Kidney glomerular epithelial cell (primary cell): ENCODE data around the gene PCYT2.
A peak's percentile ranks its signal among the peaks of the same experiment; 100 is the strongest.

Source experiments
- DNase-seq: peaks from one replicate; lab custom pipeline; 2025; lab: John Stamatoyannopoulos, UW

Gene PCYT2

DNA sequence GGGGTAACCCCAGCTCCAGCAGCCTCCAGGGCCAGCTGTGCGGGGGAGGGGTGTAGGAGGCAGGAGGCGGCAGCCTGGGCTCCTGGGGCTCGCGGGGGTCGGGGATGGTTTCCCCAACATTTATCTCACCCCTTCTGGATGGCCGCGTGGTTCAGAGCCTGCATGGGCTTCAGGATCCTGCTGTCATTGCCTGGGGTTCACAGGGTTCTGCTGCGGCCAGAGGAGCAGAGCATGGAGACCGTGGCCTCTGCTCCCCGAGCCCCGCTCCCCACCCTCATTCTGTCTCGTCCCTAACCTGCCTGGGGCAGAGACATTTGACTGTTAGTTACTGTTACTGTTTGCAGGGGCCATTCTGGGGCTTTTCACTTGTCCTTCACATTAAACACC, 31.0 kb upstream of the PCYT2 start:
- no peak for DNase-seq

DNA sequence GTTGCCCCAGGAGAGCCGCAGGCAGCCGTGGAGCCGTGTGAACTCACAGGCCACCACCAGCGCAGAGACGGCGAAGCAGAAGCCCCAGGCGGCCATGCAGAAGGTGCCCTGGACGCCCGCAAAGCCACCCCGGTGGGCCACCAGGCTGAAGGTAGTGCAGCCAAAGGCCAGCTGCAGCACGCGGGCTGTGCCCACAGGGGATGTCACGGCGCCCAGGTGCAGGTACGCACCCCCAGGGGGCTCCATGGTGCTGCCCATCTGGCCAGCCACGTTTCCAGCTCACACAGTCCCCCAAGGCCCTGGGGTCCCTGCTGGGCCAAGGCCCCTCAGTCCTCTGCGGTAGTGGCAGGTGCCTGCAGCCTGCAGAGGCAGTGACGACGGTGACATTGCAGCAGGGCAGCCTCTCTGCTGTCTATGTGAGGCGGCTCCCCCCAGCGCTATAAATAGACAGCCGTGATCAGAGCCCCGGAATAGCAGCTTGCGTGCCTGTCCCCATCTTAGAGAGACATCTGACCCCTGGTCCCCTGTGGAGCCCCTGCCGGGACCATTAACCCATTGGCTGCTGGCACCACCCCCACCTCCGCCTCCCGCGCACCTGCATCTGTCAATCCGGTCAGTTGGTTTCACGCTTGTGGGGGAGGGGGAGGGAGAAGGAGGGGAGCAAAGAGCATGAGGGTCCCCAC, 30.4 kb upstream of the PCYT2 start:
- no peak for DNase-seq

DNA sequence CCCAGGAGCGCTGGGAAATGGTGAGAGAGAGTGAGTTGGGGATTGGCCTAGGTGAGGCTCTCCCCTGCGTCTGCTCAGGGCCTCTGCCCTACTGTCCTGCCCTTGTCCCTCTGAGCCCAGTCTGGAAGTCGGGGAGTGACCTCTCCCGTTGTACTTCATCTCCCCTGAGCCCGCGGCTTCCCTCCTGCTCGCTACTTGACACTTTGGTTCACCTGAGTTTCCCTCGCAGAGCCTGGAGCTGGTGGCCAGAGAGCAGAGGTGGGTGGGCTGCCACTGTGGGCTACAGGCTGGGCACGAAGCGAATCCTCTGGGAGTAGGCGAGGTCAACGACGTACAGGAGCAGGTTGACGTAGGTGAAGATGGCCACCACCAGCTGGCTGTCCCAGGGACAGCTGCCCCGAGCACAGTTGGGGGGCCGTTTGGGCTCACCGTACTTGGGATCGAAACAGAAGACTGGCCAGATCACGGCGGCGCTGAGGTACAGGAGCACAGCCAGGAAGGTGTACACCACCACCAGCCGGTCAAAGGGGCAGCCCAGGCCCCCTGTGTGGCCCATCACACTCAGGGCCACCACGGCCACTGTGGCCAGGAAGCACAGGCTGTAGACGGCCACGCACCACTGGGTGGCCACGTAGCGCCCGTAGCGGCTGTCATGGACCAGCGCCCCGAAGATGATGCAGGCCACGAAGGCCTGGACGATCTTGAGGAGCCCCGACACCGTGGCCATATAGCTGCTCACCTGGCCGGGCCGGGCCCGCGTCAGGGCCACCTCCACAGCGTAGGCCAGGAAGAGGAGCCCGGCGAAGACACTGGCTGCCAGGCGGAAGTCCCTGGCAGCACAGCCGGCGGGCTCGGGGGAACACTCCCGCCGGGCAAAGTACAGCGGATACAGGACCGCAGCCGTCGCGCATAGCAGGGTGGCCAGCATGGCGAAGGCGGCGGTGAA, 29.6 kb upstream of the PCYT2 start:
- no peak for DNase-seq

DNA sequence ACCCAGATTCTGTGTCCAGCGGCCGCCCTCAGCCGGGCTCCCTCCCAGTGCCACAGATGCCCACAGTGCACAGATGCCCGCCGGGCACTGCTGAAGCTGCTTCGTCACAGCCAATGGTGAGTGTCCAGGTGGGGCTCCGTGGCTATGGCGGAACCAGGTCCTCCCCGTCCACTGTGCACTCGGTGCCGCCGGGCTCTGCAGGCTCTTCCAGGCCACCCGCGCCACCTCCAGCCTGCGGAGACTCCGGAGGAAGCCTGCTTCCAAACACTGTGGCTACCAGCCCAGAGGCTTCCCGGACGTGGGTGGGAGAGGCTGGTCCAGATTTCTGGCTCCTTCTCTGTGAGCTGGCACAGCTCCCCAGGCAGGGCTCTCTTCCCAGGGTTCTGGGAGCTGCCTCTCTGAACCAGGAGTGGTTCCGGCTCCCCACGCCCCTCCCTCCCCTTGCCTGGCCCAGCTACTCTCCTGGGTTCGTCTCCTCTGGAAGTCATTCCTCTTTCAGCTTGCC, 28.7 kb upstream of the PCYT2 start:
- no peak for DNase-seq

DNA sequence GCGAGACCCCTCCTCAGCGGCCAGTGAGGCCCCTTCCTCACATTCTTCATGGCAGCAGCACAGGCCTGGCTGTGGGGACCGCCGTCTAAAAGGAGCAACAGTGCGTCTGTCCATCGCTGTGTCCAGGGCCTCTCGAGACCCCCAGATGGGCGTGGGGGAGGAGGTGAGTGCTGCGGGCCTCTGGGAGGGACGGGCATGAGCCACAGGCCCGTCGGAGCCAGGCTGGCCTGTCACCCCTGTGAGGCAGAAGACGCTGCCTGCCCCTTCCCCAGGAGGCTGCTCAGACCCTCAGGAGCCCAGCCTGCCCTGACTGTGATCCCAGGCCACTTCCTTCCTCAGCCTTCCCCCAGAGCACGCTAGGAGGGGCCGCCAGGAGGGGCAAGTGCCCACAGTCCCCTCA, 28.0 kb upstream of the PCYT2 start:
- no peak for DNase-seq

DNA sequence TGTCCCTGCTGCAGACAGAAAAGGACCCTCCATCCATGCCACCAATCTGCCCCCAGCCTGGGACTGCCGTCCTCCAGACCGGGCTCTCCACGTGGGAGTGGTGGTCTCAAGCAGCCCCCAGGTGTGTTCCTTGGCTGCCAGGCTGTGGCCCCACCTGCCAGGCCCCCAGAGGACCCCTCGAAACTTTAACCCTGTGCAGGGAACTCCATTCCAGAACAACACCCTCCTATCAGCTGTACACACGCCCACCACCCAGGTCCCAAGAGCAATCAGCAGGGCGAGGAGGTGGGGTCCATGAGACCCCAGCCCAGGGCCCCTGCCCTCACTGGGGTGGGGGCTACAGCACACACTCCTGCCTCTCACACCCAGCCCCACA, 24.5 kb upstream of the PCYT2 start:
- DNase-seq: no peak

DNA sequence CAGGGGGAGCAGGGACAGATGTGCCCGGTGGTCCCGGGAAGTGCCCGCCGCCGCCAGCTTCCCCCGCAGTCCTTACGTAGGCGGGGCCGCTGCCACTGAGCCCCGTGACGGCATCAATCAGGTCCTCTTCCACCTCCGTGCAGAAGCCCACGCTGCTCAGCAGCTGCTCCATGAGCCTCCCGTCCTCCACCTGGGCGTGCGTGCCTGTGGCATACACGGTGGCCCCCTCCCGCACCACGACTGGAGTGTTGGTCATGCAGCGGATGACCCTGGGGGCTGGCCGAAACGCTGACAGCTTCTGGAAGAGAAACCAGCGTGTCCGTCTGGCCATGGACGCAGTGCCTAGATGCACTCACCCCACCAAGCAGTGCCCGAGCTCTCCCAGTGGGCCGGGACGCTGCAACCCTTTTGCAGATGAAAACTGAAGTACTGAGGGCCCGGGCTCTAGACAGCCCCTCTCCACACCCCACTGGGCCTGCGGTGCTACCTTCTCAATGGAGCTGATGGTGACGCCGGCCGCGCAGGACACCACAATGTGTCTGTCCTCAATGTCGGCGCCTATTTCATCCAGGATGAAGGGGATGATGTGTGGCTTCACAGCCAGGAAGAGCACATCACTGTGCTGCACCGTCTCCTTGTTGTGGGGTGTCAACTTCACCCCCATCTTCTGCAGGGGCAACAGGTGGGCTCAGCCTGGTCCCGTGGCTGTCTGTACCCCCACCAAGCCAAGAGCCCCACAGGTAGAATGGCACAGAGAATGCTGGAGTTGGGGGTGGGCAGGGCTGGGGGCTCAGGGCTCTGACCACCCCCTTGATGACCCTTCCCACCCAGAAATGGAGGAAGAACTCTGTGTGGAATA, 23.9 kb upstream of the PCYT2 start:
- DNase-seq: no peak

DNA sequence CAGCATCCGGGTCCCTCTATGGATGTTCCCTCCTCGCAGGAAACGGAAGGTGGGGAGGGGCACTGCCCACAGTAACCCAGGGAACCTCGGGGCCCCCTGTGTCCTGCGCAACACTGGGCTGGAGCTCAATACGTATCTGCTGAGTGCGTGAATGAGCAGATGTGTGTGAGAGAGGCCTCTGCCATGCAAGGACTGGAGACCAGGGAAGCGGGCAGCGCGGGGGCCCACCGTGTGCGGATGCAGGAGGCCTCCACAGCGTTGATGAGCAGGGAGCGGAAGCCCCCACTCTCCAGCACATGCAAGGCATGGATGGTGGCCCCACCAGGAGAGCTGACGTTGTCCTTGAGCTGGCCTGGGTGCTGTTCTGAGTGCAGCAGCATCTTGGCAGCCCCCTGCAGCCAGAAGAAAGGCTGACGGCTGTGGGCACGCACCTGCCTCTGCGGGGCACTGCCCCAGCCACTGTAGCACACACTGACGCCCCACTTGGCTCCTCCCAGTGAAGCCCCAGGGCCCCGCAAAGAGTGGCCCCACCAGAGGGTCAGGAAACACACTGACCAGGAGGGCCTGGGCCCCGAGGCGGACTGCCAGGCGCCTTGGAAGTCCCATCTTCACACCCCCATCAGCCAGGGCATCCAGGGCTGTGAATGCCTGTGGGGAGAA, 23.0 kb upstream of the PCYT2 start:
- no peak for DNase-seq

DNA sequence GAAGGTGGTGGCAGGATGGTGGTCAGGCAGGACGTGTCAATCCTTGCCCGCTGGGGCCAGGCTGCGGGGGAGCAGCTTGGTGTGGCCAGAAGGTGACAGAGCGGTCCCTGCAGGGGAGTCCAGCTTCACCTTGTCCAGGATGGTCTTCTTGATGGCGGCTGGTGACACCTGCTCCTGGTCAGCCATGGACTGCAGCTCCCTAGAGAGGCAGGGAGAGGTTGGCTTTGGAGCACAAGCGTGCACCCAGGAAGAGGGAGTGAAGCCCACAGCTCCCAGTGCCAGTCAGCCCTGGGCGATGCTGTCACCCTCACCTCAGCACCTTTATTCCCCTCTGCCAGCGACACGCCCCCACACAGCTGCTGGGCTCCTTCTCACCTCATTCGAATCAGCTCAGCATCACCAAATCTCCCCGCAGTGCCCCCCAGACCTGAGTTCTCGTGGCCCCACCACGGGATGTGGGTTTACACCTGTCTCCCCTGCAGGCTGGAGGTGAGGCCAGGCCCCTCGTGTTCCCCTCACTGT, 22.0 kb upstream of the PCYT2 start:
- DNase-seq: no peak

DNA sequence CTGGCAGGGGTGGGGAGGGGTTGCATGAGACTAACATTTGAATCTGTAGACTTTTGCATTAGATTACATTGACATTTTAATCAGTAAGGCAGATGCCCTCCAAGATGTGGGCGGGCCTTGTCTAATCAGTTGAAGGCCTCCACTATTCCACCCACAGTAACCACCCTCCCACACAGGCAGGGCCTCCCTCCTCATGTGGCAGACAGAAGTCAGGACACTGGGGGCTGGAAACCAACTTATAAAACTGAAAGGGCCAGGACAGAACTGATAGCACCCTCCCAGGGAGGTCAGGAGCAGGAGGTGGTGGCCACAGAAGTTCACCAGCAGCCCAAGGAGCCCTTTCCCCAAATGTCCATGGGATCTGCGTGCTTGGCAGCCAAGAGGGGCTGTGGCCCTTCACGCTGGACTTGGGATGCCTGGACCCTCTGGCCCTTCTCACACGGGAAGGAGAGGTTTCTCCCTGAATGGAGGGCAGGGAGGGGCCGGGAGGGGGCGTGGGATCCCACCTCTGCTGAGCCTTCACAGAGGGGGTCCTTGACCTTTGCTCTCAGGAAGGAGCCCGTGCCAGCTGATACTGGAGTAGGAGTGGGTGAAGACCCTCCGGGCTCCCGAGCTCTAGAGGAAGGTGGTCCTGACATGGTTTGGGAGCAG, 21.3 kb upstream of the PCYT2 start:
- DNase-seq: no peak

DNA sequence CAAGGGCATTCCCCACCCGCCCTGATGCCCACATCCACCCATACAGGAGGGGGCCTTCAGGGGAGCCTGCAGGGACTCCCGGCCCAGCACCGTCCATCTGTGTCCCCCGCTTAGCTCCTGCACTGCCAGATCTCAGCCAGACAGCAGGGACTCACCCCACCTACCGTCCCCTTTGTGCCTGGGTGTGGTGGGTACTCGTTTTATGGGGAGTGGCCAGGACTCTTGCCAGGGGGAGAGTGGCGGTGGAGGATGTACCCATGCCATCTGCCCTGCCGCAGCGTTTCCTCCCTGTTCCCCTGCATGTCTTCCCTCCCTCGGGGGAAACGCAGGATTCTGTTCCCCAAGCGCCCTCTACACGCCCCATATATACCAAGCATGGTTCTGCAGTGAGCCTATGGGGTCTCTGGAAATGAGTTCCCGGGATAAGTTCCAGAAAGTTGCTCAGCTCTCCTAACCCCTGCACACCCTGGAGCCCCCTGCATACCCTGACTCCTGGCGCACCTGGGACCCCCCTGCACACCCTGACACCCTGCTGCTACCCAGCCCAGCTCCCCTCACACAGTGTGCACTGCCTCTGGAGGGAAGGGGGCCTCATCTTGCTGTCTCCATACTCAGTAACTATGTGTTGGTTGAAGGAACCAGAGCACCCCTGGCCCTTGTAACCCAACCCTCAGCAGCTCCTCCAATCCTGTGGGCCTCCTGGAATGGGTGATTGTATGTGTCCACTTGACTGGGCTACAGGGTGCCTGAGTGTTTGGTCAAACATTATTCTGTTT, 20.5 kb upstream of the PCYT2 start:
- no peak for DNase-seq

DNA sequence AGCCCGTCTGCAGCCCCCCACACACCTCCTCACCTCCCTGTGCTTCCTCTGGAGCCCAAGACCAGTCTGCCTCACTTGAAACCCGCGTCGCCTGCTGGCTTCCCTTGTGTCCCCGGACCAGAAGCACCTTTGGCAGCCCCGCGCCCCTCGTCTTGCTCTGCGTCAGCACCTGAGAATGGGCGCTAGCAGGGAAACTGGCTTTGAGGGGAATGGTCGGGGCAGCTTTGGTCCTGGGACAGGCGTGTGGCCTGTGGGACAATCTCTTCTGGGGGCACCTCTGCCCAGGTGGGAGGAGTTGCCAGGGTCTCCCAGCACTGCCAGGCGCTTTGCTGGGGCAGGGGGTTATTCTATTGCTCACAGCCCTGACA, 20.0 kb upstream of the PCYT2 start:
- no peak for DNase-seq

DNA sequence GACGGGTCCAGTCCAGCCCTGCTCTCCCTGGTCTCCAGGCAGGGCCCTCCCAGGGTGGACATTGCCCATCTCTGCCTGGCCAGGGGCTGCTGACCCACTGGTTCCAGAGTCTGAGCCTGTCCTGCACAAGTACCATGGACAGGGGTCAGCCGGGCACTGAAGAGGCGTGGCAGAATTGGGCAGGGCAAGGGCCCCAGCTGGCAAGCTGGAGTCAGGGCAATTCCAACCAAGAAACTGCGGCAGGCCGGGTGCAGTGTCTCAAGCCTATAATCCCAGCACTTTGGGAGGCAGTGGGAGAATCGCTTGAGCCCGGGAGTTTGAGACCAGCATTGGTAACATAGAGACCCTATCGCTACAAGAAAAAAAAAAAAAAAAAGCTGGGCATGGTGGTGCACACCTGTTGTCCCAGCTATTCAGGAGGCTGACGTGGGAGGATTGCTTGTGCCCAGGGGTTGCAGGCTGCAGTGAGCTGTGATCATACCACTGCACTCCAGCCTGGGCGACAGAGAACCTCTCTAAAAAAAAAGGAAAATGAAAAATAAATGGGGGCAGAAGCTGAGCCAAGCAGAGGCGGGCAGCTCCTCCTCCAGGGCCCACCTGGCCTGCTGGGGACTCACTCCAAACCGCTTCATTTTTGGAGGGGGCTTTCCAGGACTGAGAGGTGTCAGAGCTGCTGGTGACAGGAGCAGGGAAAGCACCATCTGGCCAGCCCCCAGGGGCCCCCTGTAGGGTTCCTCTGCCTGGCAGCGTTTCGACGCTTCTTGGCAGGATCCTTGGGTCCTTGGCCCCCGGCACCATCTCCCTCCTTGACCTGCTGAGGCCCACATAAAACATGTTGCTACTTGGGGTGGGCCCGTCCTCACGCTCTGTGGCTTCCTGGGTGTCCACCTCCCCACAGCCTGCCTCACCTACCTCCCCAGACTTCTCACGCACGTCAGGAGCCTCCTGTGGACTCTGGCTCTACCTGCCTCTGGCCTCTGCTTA, 19.2 kb upstream of the PCYT2 start:
- DNase-seq: no peak

DNA sequence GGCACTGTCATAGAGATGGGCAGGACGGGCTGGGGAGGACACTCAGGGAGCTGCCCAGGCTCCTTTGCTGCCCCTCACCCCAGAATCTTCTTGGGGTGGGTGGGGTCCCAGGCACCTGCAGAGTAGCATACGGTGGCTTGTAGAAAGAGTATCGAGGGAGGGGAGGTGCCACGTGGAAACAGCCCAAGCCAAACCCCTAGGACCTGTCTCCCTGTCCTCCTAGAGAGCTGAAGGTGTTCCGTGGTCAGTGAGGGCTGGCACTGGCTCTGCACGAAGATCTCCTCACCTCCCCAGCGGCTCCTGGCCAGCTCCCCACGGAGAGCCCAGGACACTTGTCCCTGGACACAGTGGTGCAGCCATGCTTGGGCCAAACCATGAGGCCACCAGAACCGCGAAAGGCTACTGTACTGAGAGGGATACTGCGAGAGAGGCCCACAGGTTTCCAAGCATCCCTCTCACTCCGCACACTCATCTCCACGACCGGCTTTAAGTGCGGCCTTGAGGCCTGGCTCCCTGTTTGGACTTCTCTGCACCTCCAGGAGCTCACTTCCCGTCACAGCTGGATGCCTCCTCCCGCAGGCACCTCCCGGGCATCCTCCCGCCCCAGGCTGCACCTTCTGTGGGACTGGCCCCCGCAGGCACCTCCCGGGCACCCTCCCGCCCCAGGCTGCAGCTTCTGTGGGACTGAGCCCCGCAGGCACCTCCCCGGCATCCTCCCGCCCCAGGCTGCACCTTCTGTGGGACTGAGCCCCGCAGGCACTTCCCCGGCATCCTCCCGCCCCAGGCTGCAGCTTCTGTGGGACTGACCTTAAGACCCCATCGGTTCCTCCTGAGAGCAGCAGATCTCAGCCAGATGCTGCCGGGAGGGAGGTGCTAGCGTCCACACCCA, 18.3 kb upstream of the PCYT2 start:
- no peak for DNase-seq

DNA sequence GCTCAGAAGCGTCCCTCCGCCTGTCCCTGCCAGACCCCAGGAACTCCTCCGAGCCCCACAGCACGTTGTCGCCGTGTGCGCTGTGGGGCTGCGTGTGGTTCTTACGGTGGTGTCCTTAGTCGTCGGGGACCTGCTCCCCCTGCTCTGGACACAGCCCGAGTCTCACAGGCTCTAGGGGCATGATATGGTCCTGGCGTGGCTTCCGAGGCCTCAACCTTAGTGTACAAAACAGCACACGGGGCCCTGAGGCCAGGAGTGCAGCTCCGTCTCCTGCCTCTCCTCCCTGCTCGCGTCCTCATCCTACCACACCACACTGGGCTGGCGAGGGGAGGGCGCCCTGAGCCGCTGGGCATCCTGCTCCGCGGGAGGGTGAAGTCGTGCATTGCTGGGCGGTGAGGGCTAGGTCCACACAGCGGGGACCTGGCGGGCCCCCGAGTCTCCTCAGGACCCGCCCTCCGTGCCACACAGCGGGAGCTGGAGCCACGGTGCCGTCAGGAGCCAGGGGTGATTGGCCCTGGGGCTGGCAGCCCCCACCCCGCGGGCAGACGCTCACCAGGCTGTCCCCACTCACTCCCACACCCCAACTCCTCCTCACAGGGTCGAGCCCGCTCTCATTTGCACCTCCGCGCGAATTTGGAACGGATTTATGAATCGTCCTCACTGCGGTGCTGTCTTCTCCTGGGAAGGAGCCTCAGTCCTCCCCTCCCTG, 17.5 kb upstream of the PCYT2 start:
- no peak for DNase-seq

DNA sequence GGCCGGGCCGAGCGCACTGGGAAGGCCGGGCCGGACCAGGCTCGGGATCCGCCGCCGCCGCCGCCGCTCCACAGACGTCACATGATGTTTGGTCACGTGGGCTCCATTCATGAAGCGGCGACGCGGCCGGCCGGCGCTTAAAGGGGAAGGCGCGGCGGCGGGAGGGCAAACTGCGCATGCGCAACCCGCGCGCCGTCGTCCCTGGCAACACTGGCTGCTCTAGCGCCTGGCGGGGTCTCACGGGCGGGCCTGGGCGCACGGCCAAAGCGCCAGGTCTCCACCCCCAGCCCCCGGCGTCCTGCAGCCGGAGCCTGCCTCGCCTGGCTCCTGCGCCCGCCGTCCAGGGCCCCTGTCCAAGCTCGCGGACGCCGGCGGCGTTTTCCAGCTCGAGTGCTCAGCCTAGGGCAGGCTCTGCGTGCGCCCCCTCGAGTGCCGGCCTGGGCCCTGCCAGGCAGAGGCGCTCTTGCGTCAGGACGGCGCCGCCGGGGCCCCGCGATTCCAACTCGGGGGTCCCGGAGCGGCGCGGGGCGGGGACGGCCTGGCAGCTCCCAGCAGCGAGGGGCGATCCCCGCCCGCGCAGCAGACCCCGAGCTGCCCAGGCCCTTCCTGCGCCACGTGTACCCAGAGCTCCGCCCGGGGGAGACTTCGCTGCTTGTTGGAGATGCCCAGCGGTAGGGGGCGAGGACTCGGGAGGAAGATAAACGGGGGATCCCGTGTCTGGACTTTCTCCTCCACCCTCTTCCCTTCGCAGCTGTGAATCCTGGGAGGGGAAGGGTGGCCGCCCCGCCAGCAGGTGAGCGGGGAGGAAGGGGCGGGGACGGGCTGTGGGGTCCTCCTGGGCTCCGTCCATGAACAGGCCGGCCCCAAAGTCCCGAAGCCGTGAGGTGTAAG, 16.7 kb upstream of the PCYT2 start, which contains the start of gene MAFG:
Gene MAFG, minus strand, starts transcription at position 83 of the 891 bp plus-strand sequence. CDS start 4,550 bp downstream, outside the sequence.
- DNase-seq: peak; percentile 87
